Measurements from ENCODE around the gene SVEP1.

Gene SVEP1

DNA sequence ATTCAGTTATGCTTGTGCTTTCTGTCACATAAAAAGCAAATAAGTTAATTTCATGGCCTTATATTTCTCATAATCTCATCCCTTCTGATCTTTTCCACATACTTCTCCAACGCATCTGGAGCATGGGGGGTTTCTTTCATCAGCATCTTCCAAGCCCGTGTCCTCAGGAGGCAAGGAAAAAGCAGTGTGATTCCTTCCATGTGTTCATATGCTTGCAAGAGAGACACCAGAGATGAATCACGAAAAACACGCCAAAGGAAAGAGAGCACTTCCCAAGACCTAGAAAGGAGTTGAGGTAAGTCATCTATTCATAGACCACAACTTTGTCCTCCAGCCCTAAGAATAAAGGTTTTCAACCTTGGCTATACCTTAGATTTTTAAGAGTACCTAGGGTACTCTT is 26.0 kb upstream of the SVEP1 start:
- no peaks in the 10 kb centered on the region for H3K27me3 ChIP-seq (ENCODE audit: control insufficient read depth, insufficient read depth, low read length)
- H3K4me2 ChIP-seq (ENCODE audit: low read length) = no peak overlapping the region
- no peak overlapping the region for H3K4me3 ChIP-seq (ENCODE audit: low read depth, low read length)
- H3K79me2 ChIP-seq = no peaks in the 10 kb centered on the region
- no peak overlapping the region for H2AFZ ChIP-seq
- TF ChIP-seq, protein P1, sequence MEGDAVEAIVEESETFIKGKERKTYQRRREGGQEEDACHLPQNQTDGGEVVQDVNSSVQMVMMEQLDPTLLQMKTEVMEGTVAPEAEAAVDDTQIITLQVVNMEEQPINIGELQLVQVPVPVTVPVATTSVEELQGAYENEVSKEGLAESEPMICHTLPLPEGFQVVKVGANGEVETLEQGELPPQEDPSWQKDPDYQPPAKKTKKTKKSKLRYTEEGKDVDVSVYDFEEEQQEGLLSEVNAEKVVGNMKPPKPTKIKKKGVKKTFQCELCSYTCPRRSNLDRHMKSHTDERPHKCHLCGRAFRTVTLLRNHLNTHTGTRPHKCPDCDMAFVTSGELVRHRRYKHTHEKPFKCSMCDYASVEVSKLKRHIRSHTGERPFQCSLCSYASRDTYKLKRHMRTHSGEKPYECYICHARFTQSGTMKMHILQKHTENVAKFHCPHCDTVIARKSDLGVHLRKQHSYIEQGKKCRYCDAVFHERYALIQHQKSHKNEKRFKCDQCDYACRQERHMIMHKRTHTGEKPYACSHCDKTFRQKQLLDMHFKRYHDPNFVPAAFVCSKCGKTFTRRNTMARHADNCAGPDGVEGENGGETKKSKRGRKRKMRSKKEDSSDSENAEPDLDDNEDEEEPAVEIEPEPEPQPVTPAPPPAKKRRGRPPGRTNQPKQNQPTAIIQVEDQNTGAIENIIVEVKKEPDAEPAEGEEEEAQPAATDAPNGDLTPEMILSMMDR (IDR thresholded peaks at IDR 0.05) = no peak
- no peaks in the 10 kb centered on the region for H3K9me3 ChIP-seq (ENCODE audit: control insufficient read depth, low read length)
- H3K27ac ChIP-seq = no peak overlapping the region
- no peaks in the 10 kb centered on the region for H3K36me3 ChIP-seq (ENCODE audit: control insufficient read depth, insufficient read depth, low read length)
- H3K9ac ChIP-seq = no peak overlapping the region
- no peaks in the 10 kb centered on the region for H3K4me1 ChIP-seq

DNA sequence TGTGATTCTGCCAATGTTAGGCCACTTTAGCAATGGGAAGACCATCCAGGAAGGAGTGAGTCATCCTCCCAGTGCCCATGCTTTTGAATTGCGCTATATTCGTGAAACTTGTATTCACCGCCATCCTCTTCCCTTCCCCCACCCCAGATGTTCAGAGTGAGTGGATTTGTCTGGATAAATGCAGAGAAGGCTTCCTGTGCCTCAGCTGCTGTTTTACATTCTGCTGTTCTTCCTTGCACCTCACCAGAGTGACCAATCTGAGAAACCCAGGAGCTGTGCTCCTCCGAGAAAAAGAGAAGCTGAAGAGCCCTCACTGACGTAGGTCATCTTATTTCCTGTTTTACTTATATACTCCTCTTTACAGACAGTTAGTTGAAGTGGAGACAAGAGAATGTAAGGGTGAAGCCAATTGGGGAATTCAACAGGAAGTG is 24.6 kb upstream of the SVEP1 start:
- no peaks in the 10 kb centered on the region for H3K4me1 ChIP-seq
- no peaks in the 10 kb centered on the region for H3K9me3 ChIP-seq (ENCODE audit: control insufficient read depth, low read length)
- TF ChIP-seq, protein P1 (IDR thresholded peaks at IDR 0.05) = no peak
- H3K4me2 ChIP-seq (ENCODE audit: low read length) = no peak overlapping the region
- H3K36me3 ChIP-seq (ENCODE audit: control insufficient read depth, insufficient read depth, low read length) = no peaks in the 10 kb centered on the region
- H3K79me2 ChIP-seq = no peaks in the 10 kb centered on the region
- H2AFZ ChIP-seq = no peak overlapping the region
- no peak overlapping the region for H3K9ac ChIP-seq
- no peaks in the 10 kb centered on the region for H3K27me3 ChIP-seq (ENCODE audit: control insufficient read depth, insufficient read depth, low read length)
- no peak overlapping the region for H3K4me3 ChIP-seq (ENCODE audit: low read depth, low read length)
- H3K27ac ChIP-seq = no peak overlapping the region

DNA sequence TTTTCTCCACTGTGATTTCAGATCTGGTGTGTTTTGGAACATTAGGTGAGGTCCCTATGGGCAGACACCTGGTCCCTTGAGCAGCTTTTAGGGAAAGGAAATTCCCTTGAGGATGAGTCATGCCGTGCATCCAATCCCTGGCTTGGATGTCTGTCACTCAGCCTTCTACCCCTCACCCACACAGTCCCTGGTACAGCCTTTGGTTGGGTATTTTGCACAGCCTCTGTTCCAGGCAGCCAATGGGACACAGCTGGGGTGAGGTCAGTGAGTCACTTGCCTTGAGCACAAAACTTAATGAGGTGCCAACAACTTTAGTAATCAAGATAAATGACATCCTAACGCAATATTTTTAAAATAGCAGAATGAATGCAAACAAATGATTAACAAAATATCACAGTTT is 22.7 kb upstream of the SVEP1 start:
- Histone ChIP-seq H3K4me1 (no peaks in the 10 kb centered on the region), H3K27ac (no peak overlapping the region), H3K27me3 (ENCODE audit: control insufficient read depth, insufficient read depth, low read length) (no peaks in the 10 kb centered on the region), H3K79me2 (no peaks in the 10 kb centered on the region), H3K4me2 (ENCODE audit: low read length) (no peak overlapping the region), H3K36me3 (ENCODE audit: control insufficient read depth, insufficient read depth, low read length) (no peaks in the 10 kb centered on the region), H3K9ac (no peak overlapping the region), H3K4me3 (ENCODE audit: low read depth, low read length) (no peak overlapping the region), H3K9me3 (ENCODE audit: control insufficient read depth, low read length) (no peaks in the 10 kb centered on the region), H2AFZ (no peak overlapping the region)
- TF ChIP-seq, protein P1 (IDR thresholded peaks at IDR 0.05) = no peak

DNA sequence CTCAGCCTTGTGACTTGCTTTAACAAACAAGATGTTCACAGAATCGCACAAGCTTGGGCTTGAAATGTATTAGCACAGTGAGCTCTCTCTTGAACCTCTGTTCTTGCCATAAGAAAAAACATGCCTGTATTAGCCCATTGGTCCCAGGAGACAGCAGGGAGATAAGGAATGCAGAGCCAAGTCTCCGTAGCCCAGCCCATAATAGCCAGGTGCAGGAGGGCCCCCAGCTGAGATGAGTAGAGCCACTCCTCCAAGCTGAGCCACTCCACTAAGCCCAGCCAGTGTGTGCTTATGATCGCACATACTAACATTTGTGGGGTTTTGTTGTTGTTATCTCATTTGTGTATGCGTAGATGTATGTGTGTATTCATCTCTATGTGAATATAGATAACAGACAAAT is 21.6 kb upstream of the SVEP1 start:
- Histone ChIP-seq H3K4me3 (ENCODE audit: low read depth, low read length) (no peak overlapping the region), H2AFZ (no peak overlapping the region), H3K9me3 (ENCODE audit: control insufficient read depth, low read length) (no peaks in the 10 kb centered on the region), H3K36me3 (ENCODE audit: control insufficient read depth, insufficient read depth, low read length) (no peaks in the 10 kb centered on the region), H3K79me2 (no peaks in the 10 kb centered on the region), H3K4me1 (no peaks in the 10 kb centered on the region), H3K27me3 (ENCODE audit: control insufficient read depth, insufficient read depth, low read length) (no peaks in the 10 kb centered on the region), H3K9ac (no peak overlapping the region), H3K27ac (no peak overlapping the region), H3K4me2 (ENCODE audit: low read length) (no peak overlapping the region)
- TF ChIP-seq, protein P1 (IDR thresholded peaks at IDR 0.05) = no peak

DNA sequence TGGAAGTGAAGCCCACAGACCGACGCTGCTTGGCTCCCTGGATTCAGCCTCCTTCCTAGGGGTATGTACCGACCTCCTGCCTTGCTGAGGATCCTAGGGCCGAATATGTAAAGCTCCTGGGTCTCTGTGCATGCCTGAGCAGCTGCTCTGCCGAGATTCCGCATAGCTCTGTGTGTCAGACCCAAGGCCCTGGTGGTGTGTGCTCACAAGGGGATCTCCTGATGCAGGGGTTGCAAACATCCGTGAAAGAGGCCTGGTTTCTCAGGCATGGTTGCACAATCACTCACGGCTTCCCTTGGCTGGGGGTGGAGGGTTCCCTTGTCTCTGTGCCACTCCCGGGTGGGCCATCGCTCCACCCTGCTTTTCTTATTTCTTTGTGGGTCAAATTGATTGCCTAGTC is 19.9 kb upstream of the SVEP1 start:
- Histone ChIP-seq H3K9ac (no peak overlapping the region), H3K79me2 (no peaks in the 10 kb centered on the region), H3K4me3 (ENCODE audit: low read depth, low read length) (no peak overlapping the region), H3K27ac (no peak overlapping the region), H3K36me3 (ENCODE audit: control insufficient read depth, insufficient read depth, low read length) (no peaks in the 10 kb centered on the region), H3K27me3 (ENCODE audit: control insufficient read depth, insufficient read depth, low read length) (no peaks in the 10 kb centered on the region), H3K4me1 (no peaks in the 10 kb centered on the region), H3K9me3 (ENCODE audit: control insufficient read depth, low read length) (no peaks in the 10 kb centered on the region), H2AFZ (no peak overlapping the region), H3K4me2 (ENCODE audit: low read length) (no peak overlapping the region)
- TF ChIP-seq, protein P1 (IDR thresholded peaks at IDR 0.05) = no peak
